Measurements from ENCODE around the gene NKAPL. TPM values are rescaled to one million over a fixed set of nuclear protein-coding genes. Genes with fewer than 3 reads are reported as not detected.
"Not testable (repeated sequence)": the region's sequence is repeated elsewhere in the genome, so short reads cannot be mapped to it uniquely, and the experiment has no call there.

NKAPL gene
- total RNA-seq, 4 donors from 2014 or later, result not detected

DNA sequence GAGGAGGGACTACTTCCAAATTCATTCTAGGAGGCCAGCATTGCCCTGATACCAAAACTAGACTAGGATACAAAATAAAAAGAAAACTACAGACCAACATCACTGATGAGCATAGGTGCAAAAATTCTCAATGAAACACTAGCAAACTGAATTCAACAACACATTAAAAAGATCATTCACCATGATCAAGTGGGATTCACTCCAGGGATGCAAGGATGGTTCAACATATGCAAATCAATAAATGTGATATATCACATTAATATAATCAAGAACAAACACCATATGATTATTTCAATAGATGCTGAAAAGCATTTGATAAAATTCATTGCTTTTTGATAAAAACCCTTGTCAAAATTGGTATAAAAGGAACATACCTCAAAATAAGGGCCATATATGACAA is 32.5 kb downstream of the NKAPL start:
- no peaks in the 10 kb centered on the region for H3K4me1 ChIP-seq
- H3K4me3 ChIP-seq, result no peak overlapping the region
- no peaks in the 10 kb centered on the region for H3K9me3 ChIP-seq
- DNase-seq, result no peak
- H3K27me3 ChIP-seq, result no peaks in the 10 kb centered on the region
- H3K36me3 ChIP-seq, result peaks cover 0 to 1% (median 0%) of the 10 kb centered on the region in 3 donors
- H3K27ac ChIP-seq, result no peak overlapping the region
- TF ChIP-seq, protein P1, sequence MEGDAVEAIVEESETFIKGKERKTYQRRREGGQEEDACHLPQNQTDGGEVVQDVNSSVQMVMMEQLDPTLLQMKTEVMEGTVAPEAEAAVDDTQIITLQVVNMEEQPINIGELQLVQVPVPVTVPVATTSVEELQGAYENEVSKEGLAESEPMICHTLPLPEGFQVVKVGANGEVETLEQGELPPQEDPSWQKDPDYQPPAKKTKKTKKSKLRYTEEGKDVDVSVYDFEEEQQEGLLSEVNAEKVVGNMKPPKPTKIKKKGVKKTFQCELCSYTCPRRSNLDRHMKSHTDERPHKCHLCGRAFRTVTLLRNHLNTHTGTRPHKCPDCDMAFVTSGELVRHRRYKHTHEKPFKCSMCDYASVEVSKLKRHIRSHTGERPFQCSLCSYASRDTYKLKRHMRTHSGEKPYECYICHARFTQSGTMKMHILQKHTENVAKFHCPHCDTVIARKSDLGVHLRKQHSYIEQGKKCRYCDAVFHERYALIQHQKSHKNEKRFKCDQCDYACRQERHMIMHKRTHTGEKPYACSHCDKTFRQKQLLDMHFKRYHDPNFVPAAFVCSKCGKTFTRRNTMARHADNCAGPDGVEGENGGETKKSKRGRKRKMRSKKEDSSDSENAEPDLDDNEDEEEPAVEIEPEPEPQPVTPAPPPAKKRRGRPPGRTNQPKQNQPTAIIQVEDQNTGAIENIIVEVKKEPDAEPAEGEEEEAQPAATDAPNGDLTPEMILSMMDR (IDR thresholded peaks at IDR 0.05), result no peak
- TF ChIP-seq POLR2A (IDR thresholded peaks at IDR 0.05), result no peak

DNA sequence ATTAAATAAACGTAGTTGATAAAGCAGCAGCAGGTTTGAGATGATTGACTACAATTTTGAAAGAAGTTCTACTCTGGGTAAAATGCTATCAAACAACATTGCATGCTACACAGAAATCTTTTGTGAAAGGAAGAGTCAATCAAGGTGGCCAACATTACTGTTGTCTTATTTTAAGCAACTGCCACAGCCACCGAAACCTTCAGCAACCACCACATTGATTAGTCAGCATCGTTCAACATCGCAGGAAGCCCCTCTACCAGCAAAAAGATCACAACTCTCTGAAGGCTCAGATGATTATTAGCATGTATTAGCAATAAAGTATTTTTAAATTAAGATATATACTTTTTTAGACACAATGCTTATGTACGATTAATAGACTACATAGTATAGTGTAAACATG is 36.2 kb downstream of the NKAPL start:
- H3K27me3 ChIP-seq, result no peaks in the 10 kb centered on the region
- no peak overlapping the region for H3K4me3 ChIP-seq
- peaks cover 0 to 4% (median 0%) of the 10 kb centered on the region in 3 donors for H3K36me3 ChIP-seq
- TF ChIP-seq POLR2A (IDR thresholded peaks at IDR 0.05), result no peak
- TF ChIP-seq, protein P1 (IDR thresholded peaks at IDR 0.05), result no peak
- H3K4me1 ChIP-seq, result no peaks in the 10 kb centered on the region
- no peak overlapping the region for H3K27ac ChIP-seq
- no peaks in the 10 kb centered on the region for H3K9me3 ChIP-seq
- DNase-seq, result no peak

DNA sequence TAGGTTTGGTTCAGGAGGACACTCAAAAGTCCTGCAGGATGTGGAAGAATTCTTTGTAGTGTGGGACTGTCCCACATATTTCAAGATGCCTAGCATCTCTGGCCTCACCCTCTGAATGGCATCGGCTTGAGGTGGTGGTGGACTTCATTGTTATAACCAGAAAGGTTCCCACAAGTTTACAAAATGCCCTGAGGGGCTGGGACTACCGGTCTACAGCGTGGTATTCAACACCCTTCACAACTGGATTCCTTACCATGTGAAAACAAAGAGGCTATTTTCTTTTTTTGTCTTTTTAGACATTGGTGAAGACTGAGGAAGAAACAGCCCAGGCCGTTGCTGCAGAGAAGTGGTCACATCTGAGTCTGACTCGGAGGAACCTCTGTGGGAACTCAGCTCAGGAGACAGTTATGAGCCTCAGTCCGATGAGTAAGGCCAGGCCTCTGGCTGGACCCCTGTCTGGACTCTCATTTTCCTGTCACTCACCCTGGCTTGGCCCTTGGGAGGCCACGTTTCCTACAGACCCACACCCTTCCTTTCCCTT is 37.5 kb downstream of the NKAPL start:
- Histone ChIP-seq H3K27ac (no peak overlapping the region), H3K4me1 (no peaks in the 10 kb centered on the region), H3K9me3 (no peaks in the 10 kb centered on the region), H3K4me3 (no peak overlapping the region), H3K27me3 (no peaks in the 10 kb centered on the region), H3K36me3 (peaks cover 0 to 4% (median 0%) of the 10 kb centered on the region in 3 donors)
- DNase-seq, result no peak
- TF ChIP-seq, protein P1 (IDR thresholded peaks at IDR 0.05), result no peak

DNA sequence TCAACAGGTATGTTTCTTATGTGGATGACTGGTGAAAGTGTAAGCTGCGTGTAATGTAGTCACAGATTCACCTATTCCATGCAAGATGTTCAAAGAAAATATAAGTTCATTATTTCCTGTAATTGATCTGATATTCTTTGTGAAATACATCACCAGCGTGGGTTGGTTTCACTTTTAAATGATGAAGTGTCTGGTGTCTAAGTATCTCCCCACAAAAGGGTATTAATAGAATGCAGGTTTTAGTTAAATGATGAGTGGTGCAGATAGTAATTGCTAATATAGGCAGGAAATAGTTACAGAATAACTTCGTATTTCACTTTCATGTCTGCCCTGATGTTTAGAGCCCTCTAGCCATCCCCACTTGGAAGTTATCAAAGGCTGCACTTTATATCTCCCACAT is 44.5 kb downstream of the NKAPL start:
- TF ChIP-seq, protein P1 (IDR thresholded peaks at IDR 0.05), result no peak
- TF ChIP-seq POLR2A (IDR thresholded peaks at IDR 0.05), result no peak
- H3K27ac ChIP-seq, result no peak overlapping the region

DNA sequence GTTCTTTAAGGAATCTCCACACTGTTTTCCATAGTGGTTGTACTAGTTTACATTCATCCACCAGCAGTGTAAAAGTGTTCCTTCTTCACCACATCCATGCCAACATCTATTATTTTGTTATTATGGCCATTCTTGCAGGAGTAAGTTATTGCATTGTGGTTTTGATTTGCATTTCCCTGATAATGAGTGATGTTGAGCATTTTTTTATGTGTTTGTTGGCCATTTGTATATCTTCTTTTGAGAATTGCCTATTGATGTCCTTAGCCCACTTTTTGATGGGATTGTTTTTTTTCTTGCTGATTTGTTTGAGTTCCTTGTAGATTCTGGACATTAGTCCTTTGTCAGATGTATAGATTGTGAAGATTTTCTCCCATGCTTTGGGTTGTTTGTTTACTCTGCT is 47.3 kb downstream of the NKAPL start:
- H3K27me3 ChIP-seq, H3K4me1 ChIP-seq, H3K4me3 ChIP-seq, H3K27ac ChIP-seq, DNase-seq, H3K36me3 ChIP-seq, H3K9me3 ChIP-seq: not testable (repeated sequence)

More for the DNA sequence above, 44.5 kb downstream of the NKAPL start:
- Histone ChIP-seq H3K36me3 (no peaks in the 10 kb centered on the region), H3K27me3 (no peaks in the 10 kb centered on the region), H3K4me1 (no peaks in the 10 kb centered on the region), H3K9me3 (no peaks in the 10 kb centered on the region), H3K4me3 (no peak overlapping the region)
- DNase-seq, result no peak

Other genes starting within 250 kb of the NKAPL start
- 1 to 10 TPM; 4.2 to 8.3 (median 5.6) TPM for gene ZNF165, start 178.7 kb upstream of the NKAPL start, total RNA-seq
- gene ZSCAN16, start 134.7 kb upstream of the NKAPL start, total RNA-seq, result 10 to 100 TPM in 2 of 4 donors, 1 to 10 TPM in 2; 7.0 to 22.3 (median 12.6) TPM
- gene ZKSCAN8, start 117.4 kb upstream of the NKAPL start, total RNA-seq, result 10 to 100 TPM in 3 of 4 donors, 1 to 10 TPM in 1; 5.6 to 26.4 (median 15.5) TPM
- 10 to 100 TPM; 11.9 to 28.9 (median 22.7) TPM for gene ZSCAN9, start 34.0 kb upstream of the NKAPL start, total RNA-seq
- gene ZKSCAN4, start 7.0 kb upstream of the NKAPL start, total RNA-seq, result 1 to 10 TPM; 4.4 to 9.6 (median 5.9) TPM
- 10 to 100 TPM; 19.1 to 34.7 (median 20.2) TPM for gene ZSCAN26, start 7.8 kb downstream of the NKAPL start, total RNA-seq
- 1 to 10 TPM in 2 of 4 donors, under 1 TPM in 2; 0.88 to 3.8 (median 1.7) TPM for gene PGBD1, start 22.3 kb downstream of the NKAPL start, total RNA-seq
- gene ZSCAN31, start 76.9 kb downstream of the NKAPL start, total RNA-seq, result 1 to 10 TPM; 5.6 to 9.2 (median 8.2) TPM
- 1 to 10 TPM; 2.5 to 7.0 (median 4.6) TPM for gene ZKSCAN3, start 90.7 kb downstream of the NKAPL start, total RNA-seq
- 10 to 100 TPM in 1 of 4 donors, 1 to 10 TPM in 3; 4.0 to 19.8 (median 7.5) TPM for gene ZSCAN12, start 140.4 kb downstream of the NKAPL start, total RNA-seq
- 10 to 100 TPM in 1 of 4 donors, 1 to 10 TPM in 1, under 1 TPM in 1, not detected in 1; 0.57 to 46.2 (median 1.6) TPM for gene ZSCAN23, start 184.2 kb downstream of the NKAPL start, total RNA-seq